Fibroblast of lung (primary cell): Measurements from ENCODE around the gene CCDC149. TPM values are rescaled to one million over a fixed set of nuclear protein-coding genes. Genes with fewer than 3 reads are reported as not detected.

Source experiments
- DNase-seq, 2 donors: peaks; one replicate each; pipeline versions ENCODE4 v3.0.0 to v3.0.0-alpha.2; 2010; ENCODE audit warnings: low read depth in 2 of 2
- H2AFZ ChIP-seq: 2 replicates; pipeline ENCODE4 v1.5.1; 2012; ENCODE audit warnings: low read length, control low read depth, inconsistent platforms
- H3K27ac ChIP-seq: 2 replicates; pipeline ENCODE4 v1.5.1; 2011; ENCODE audit warnings: low read length, control low read depth; ENCODE audit not compliant: insufficient read depth
- H3K27me3 ChIP-seq: 2 replicates; pipeline ENCODE4 v1.5.1; 2011; ENCODE audit warnings: mild to moderate bottlenecking, low read length; ENCODE audit not compliant: control insufficient read depth, insufficient read depth
- H3K36me3 ChIP-seq: 2 replicates; pipeline ENCODE4 v1.5.1; 2011; ENCODE audit warnings: low read length; ENCODE audit not compliant: control insufficient read depth, insufficient read depth
- H3K4me1 ChIP-seq: 2 replicates; pipeline ENCODE4 v1.5.1; 2011; ENCODE audit warnings: low read length; ENCODE audit not compliant: control insufficient read depth, insufficient read depth; ENCODE audit errors: extremely low read depth
- H3K4me2 ChIP-seq: 2 replicates; pipeline ENCODE4 v1.5.1; 2011; ENCODE audit warnings: low read length, control low read depth; ENCODE audit not compliant: insufficient read depth; ENCODE audit errors: extremely low read depth
- H3K4me3 ChIP-seq, 4 experiments: fragments of 200-600 bp in 1 of 4; sonication (generic) in 1 of 4; replicated peaks in 1 of 4; 2 replicates each; pipeline ENCODE4 v1.5.1; 2011 to 2016; ENCODE audit warnings: low read length in 4 of 4, low read depth in 3 of 4, mild to moderate bottlenecking in 3 of 4, control low read depth in 2 of 4, inconsistent platforms in 1 of 4, mixed read lengths in 1 of 4; ENCODE audit not compliant: insufficient read depth in 1 of 4; ENCODE audit errors: control extremely low read depth in 1 of 4
- H3K79me2 ChIP-seq: 2 replicates; pipeline ENCODE4 v1.5.1; 2012; ENCODE audit warnings: mild to moderate bottlenecking, low read length, inconsistent platforms; ENCODE audit not compliant: control insufficient read depth, insufficient read depth
- H3K9ac ChIP-seq: 2 replicates; pipeline ENCODE4 v1.5.1; 2011; ENCODE audit warnings: mild to moderate bottlenecking, low read length, control low read depth; ENCODE audit not compliant: insufficient read depth
- H3K9me3 ChIP-seq: 2 replicates; pipeline ENCODE4 v1.5.1; 2012; ENCODE audit warnings: low read depth, low read length; ENCODE audit not compliant: control insufficient read depth, insufficient read depth
- H4K20me1 ChIP-seq: 2 replicates; pipeline ENCODE4 v1.5.1; 2011; ENCODE audit warnings: low read length; ENCODE audit not compliant: control insufficient read depth, insufficient read depth; ENCODE audit errors: extremely low read depth
- CTCF ChIP-seq, 2 donors: IDR thresholded peaks in 1 of 2; conservative IDR thresholded peaks in 1 of 2; 1 replicate in 1 of 2; 2 replicates in 1 of 2; pipeline ENCODE4 v1.5.1; 2011 to 2012; ENCODE audit warnings: low read length in 2 of 2, control low read depth in 1 of 2, inconsistent platforms in 1 of 2, low read depth in 1 of 2, mild to moderate bottlenecking in 1 of 2
- EZH2 ChIP-seq: IDR thresholded peaks from 2 replicates; pipeline ENCODE4 v1.5.1; 2012; ENCODE audit warnings: low read length, control low read depth, mild to moderate bottlenecking; ENCODE audit errors: missing control alignments
- polyA plus RNA-seq, 2 donors: library from polyadenylated mRNA; depleted of rRNA in 1 of 2; stranded (reverse) in 1 of 2; unstranded in 1 of 2; fragments of >200 nt; gene quantifications; 2 replicates each; pipeline ENCODE4 v1.2.1, GENCODE V29; 2011 to 2012; ENCODE audit warnings: missing spikeins in 1 of 2
- total RNA-seq: library from RNA; depleted of rRNA; stranded (reverse); fragments of >200 nt; gene quantifications from 2 replicates; pipeline ENCODE4 v1.2.1, GENCODE V29; 2014

Gene CCDC149
- total and polyA plus RNA-seq, 2 donors (not counting 1 experiment from before 2014, with no cell fraction given): 13.9 to 14.6 TPM

- H3K27me3 ChIP-seq: no peaks in the 10 kb centered on the region
- H3K4me1 ChIP-seq: peaks cover 25% of the 10 kb centered on the region
- no peaks in the 10 kb centered on the region for H3K9me3 ChIP-seq
- no peak overlapping the region for H3K4me2 ChIP-seq
- H3K79me2 ChIP-seq: no peaks in the 10 kb centered on the region
- H4K20me1 ChIP-seq: no peaks in the 10 kb centered on the region
- H3K36me3 ChIP-seq: no peaks in the 10 kb centered on the region
- no peak overlapping the region for H2AFZ ChIP-seq
- peak in 1 of 2 donors; percentile 29 for DNase-seq
- TF ChIP-seq EZH2: no peak
- no peak for TF ChIP-seq CTCF (conservative IDR thresholded peaks at IDR 0.05 in 1 of 2, IDR thresholded peaks at IDR 0.05 in 1 of 2; ENCODE audit: low read depth in 1 of 2, low read length in 2 of 2)
- no peak overlapping the region for H3K4me3 ChIP-seq
- no peak overlapping the region for H3K9ac ChIP-seq
- no peak overlapping the region for H3K27ac ChIP-seq
Observed at GRCh38 chr4:24774452-24774851, 138.4 kb downstream of the CCDC149 start.

GRCh38 chr4:24772952-24773351 lies 139.9 kb downstream of the CCDC149 start:
- no peak for DNase-seq
- TF ChIP-seq EZH2: no peak
- no peak for TF ChIP-seq CTCF (conservative IDR thresholded peaks at IDR 0.05 in 1 of 2, IDR thresholded peaks at IDR 0.05 in 1 of 2; ENCODE audit: low read depth in 1 of 2, low read length in 2 of 2)
- H3K9ac ChIP-seq: no peak overlapping the region
- H3K27me3 ChIP-seq: no peaks in the 10 kb centered on the region
- no peaks in the 10 kb centered on the region for H4K20me1 ChIP-seq
- peaks cover 17% of the 10 kb centered on the region for H3K4me1 ChIP-seq
- no peak overlapping the region for H2AFZ ChIP-seq
- no peaks in the 10 kb centered on the region for H3K79me2 ChIP-seq
- H3K9me3 ChIP-seq: no peaks in the 10 kb centered on the region
- H3K4me2 ChIP-seq: no peak overlapping the region
- no peak overlapping the region for H3K27ac ChIP-seq
- H3K4me3 ChIP-seq: no peak overlapping the region
- no peaks in the 10 kb centered on the region for H3K36me3 ChIP-seq

- Histone ChIP-seq H2AFZ (no peak overlapping the region), H3K36me3 (no peaks in the 10 kb centered on the region), H3K9ac (no peak overlapping the region), H3K27me3 (no peaks in the 10 kb centered on the region), H4K20me1 (no peaks in the 10 kb centered on the region), H3K27ac (no peak overlapping the region), H3K79me2 (no peaks in the 10 kb centered on the region), H3K4me3 (no peak overlapping the region), H3K9me3 (no peaks in the 10 kb centered on the region), H3K4me1 (peaks cover 11% of the 10 kb centered on the region), H3K4me2 (no peak overlapping the region)
- no peak for DNase-seq
- TF ChIP-seq CTCF (conservative IDR thresholded peaks at IDR 0.05 in 1 of 2, IDR thresholded peaks at IDR 0.05 in 1 of 2; ENCODE audit: low read depth in 1 of 2, low read length in 2 of 2): no peak
- TF ChIP-seq EZH2: no peak
Observed at GRCh38 chr4:24772061-24772705, 140.7 kb downstream of the CCDC149 start.
